HG03280 (cell line): Measurements from ENCODE around the gene CPLX1.

Experiments
- ATAC-seq: cut with Tn5 transposase; IDR thresholded peaks from one replicate; pipeline ENCODE4 v1.9.1; 2021; ENCODE audit warnings: mild to moderate bottlenecking, moderate library complexity; ENCODE audit not compliant: unreplicated experiment

The CPLX1 gene

GRCh38 chr4:833731-834367 is 7.9 kb upstream of the CPLX1 start:
- no peak for ATAC-seq

GRCh38 chr4:833156-833555 is 7.2 kb upstream of the CPLX1 start:
- no peak for ATAC-seq

GRCh38 chr4:832536-832935 is 6.6 kb upstream of the CPLX1 start:
- ATAC-seq = no peak

- ATAC-seq = no peak
Measured at GRCh38 chr4:832108-832507, 6.2 kb upstream of the CPLX1 start.

- ATAC-seq = no peak
Measured at GRCh38 chr4:831483-831805, 5.5 kb upstream of the CPLX1 start.

GRCh38 chr4:830601-831482 is 4.9 kb upstream of the CPLX1 start:
- ATAC-seq = no peak

GRCh38 chr4:829761-830600 is 4.1 kb upstream of the CPLX1 start:
- no peak for ATAC-seq

- ATAC-seq = no peak
Measured at GRCh38 chr4:829291-829690, 3.4 kb upstream of the CPLX1 start.

- no peak for ATAC-seq
Measured at GRCh38 chr4:828641-829271, 2.8 kb upstream of the CPLX1 start.

- ATAC-seq = no peak
Measured at GRCh38 chr4:827209-828081, 1.5 kb upstream of the CPLX1 start.

- ATAC-seq = no peak
Measured at GRCh38 chr4:826508-827208, 729 bp upstream of the CPLX1 start.

- no peak for ATAC-seq
Measured at GRCh38 chr4:825063-825970, 612 bp downstream of the CPLX1 start.

- no peak for ATAC-seq
Measured at GRCh38 chr4:824461-825062, 1.4 kb downstream of the CPLX1 start.

- no peak for ATAC-seq
Measured at GRCh38 chr4:823761-824460, 2.0 kb downstream of the CPLX1 start.

GRCh38 chr4:823176-823760 is 2.7 kb downstream of the CPLX1 start:
- ATAC-seq = no peak

GRCh38 chr4:822361-823175 is 3.4 kb downstream of the CPLX1 start:
- ATAC-seq = no peak
